Neural cell (in vitro differentiated cells): Measurements from ENCODE around the gene ATP5PD. TPM values are rescaled to one million over a fixed set of nuclear protein-coding genes. Genes with fewer than 3 reads are reported as not detected.

Experiments
- H2AFZ ChIP-seq: fragments of 200-600, 300-800 bp; sonication (generic), shearing (Covaris generic); 2 replicates; pipeline ENCODE4 v1.6.0; 2014; ENCODE audit warnings: low read depth, mild to moderate bottlenecking, antibody characterized with exemption, low read length, moderate library complexity
- H3F3A ChIP-seq: fragments of 200-600 bp; shearing (Covaris generic); 2 replicates; pipeline ENCODE4 v1.6.1; 2016; ENCODE audit warnings: mild to moderate bottlenecking, moderate library complexity, mixed read lengths, antibody characterized with exemption, low read length; ENCODE audit not compliant: insufficient read depth, poor library complexity, severe bottlenecking
- H3K27ac ChIP-seq: fragments of 200-600, 300-800 bp; sonication (generic), shearing (Covaris generic); 2 replicates; pipeline ENCODE4 v1.5.1; 2014; ENCODE audit warnings: mild to moderate bottlenecking, low read length, moderate library complexity
- H3K27me3 ChIP-seq: fragments of 300-800, 200-600 bp; sonication (generic), shearing (Covaris generic); 2 replicates; pipeline ENCODE4 v1.6.0; 2014; ENCODE audit warnings: mild to moderate bottlenecking, low read depth, low read length, moderate library complexity; ENCODE audit not compliant: insufficient read depth
- H3K36me3 ChIP-seq: fragments of 300-800, 200-600 bp; sonication (generic), shearing (Covaris generic); 2 replicates; pipeline ENCODE4 v1.5.1; 2014; ENCODE audit warnings: mild to moderate bottlenecking, antibody characterized with exemption, low read length, moderate library complexity; ENCODE audit not compliant: insufficient read depth
- H3K4me2 ChIP-seq: fragments of 300-800, 200-600 bp; sonication (generic), shearing (Covaris generic); 2 replicates; pipeline ENCODE4 v1.6.0; 2014; ENCODE audit warnings: mild to moderate bottlenecking, low read length
- H3K4me3 ChIP-seq: fragments of 300-800, 200-600 bp; sonication (generic), shearing (Covaris generic); 2 replicates; pipeline ENCODE4 v1.5.1; 2014; ENCODE audit warnings: mild to moderate bottlenecking, low read length, moderate library complexity
- H3K79me2 ChIP-seq: fragments of 200-600 bp; shearing (Covaris generic); replicated peaks from 2 replicates; pipeline ENCODE4 v1.6.0; 2014; ENCODE audit warnings: mild to moderate bottlenecking, low read length, moderate library complexity; ENCODE audit not compliant: insufficient read depth
- H3K9ac ChIP-seq: fragments of 300-800, 200-600 bp; sonication (generic), shearing (Covaris generic); 2 replicates; pipeline ENCODE4 v1.6.1; 2016; ENCODE audit warnings: mild to moderate bottlenecking, low read length, mixed read lengths
- H3K9me2 ChIP-seq: fragments of 200-600 bp; shearing (Covaris generic); 2 replicates; pipeline ENCODE4 v1.6.1; 2016; ENCODE audit warnings: mild to moderate bottlenecking, low read length, mixed read lengths; ENCODE audit not compliant: insufficient read depth
- H3K9me3 ChIP-seq: fragments of 200-600, 300-800 bp; sonication (generic), shearing (Covaris generic); 2 replicates; pipeline ENCODE4 v1.6.1; 2016; ENCODE audit warnings: mild to moderate bottlenecking, mixed run types, low read length, moderate library complexity, mixed read lengths
- H4K20me1 ChIP-seq: fragments of 200-600 bp; shearing (Covaris generic); 2 replicates; pipeline ENCODE4 v1.6.1; 2016; ENCODE audit warnings: mild to moderate bottlenecking, mixed run types; ENCODE audit not compliant: insufficient read depth
- CTCF ChIP-seq: fragments of 450-650 bp; IDR thresholded peaks from 2 replicates; pipeline ENCODE4 v1.5.1; 2014; ENCODE audit warnings: antibody characterized with exemption, mild to moderate bottlenecking, moderate library complexity; ENCODE audit not compliant: poor library complexity, severe bottlenecking
- EP300 ChIP-seq: fragments of 450-650 bp; conservative IDR thresholded peaks from 2 replicates; pipeline ENCODE4 v1.6.1; 2014; ENCODE audit warnings: antibody characterized with exemption, mild to moderate bottlenecking, moderate library complexity; ENCODE audit not compliant: poor library complexity, severe bottlenecking
- EZH2 ChIP-seq: fragments of 200-600, 300-800 bp; shearing (Covaris generic), sonication (generic); IDR thresholded peaks from 2 replicates; pipeline ENCODE4 v1.6.1; 2014; ENCODE audit warnings: antibody characterized with exemption, low read length, borderline replicate concordance, mild to moderate bottlenecking; ENCODE audit not compliant: insufficient read depth, poor library complexity, severe bottlenecking
- MXI1 ChIP-seq: fragments of 450-650 bp; conservative IDR thresholded peaks from 2 replicates; pipeline ENCODE4 v1.6.1; 2014; ENCODE audit warnings: antibody characterized with exemption, mild to moderate bottlenecking; ENCODE audit not compliant: poor library complexity, severe bottlenecking
- POLR2AphosphoS5 ChIP-seq: IDR thresholded peaks from 2 replicates; pipeline ENCODE4 v1.6.1; 2012
- RAD21 ChIP-seq: fragments of 450-650 bp; conservative IDR thresholded peaks from 2 replicates; pipeline ENCODE4 v1.6.1; 2014; ENCODE audit warnings: antibody characterized with exemption, mild to moderate bottlenecking, moderate library complexity
- REST ChIP-seq: IDR thresholded peaks from 2 replicates; pipeline ENCODE4 v1.6.1; 2012; ENCODE audit warnings: borderline replicate concordance
- SMC3 ChIP-seq: fragments of 450-650 bp; conservative IDR thresholded peaks from 2 replicates; pipeline ENCODE4 v1.6.1; 2014; ENCODE audit warnings: antibody characterized with exemption, mild to moderate bottlenecking, moderate library complexity; ENCODE audit not compliant: poor library complexity
- TAF1 ChIP-seq: IDR thresholded peaks from 2 replicates; pipeline ENCODE4 v1.6.1; 2012; ENCODE audit warnings: low read depth
- polyA plus RNA-seq: library from polyadenylated mRNA; depleted of rRNA; stranded (reverse); fragments of >200 nt; gene quantifications from 2 replicates; pipeline ENCODE4 v1.2.3, GENCODE V29; 2014

ATP5PD gene
- polyA plus RNA-seq, 1 donor from 2014 or later = 517 TPM

- H3K4me2 ChIP-seq = peak within 1 kb of the TSS; percentile 94
- H3K79me2 ChIP-seq = peaks cover 6% of the 10 kb centered on the region
- H4K20me1 ChIP-seq = no peaks in the 10 kb centered on the region
- no peaks in the 10 kb centered on the region for H3K9me3 ChIP-seq
- peak within 1 kb of the TSS; percentile 90 for H2AFZ ChIP-seq
- no peaks in the 10 kb centered on the region for H3K27me3 ChIP-seq
- peak; percentile 77 for TF ChIP-seq CTCF
- TF ChIP-seq SMC3 = peak; percentile 67
- peak; percentile 87 for TF ChIP-seq REST
- peak; percentile 83 for TF ChIP-seq POLR2AphosphoS5
- TF ChIP-seq EZH2 = no peak
- peak; percentile 40 for TF ChIP-seq EP300
- TF ChIP-seq TAF1 = peak; percentile 86
- TF ChIP-seq MXI1 = peak; percentile 90
- TF ChIP-seq RAD21 = peak; percentile 58
- peaks cover 4% of the 10 kb centered on the region for H3F3A ChIP-seq
- no peaks in the 10 kb centered on the region for H3K36me3 ChIP-seq
- H3K27ac ChIP-seq = peak within 1 kb of the TSS; percentile 92
- H3K9me2 ChIP-seq = no peaks in the 10 kb centered on the region
- peak within 1 kb of the TSS; percentile 83 for H3K9ac ChIP-seq
- H3K4me3 ChIP-seq = peak within 1 kb of the TSS; percentile 71
Observed at GRCh38 chr17:75012346-75013091, 34.2 kb downstream of the ATP5PD start, which contains the start of gene MRPL58. Gene MRPL58 (plus strand): TSS chr17:75012670. CDS start chr17:75012687, 17 bp downstream.

GRCh38 chr17:75012096-75012345, 34.7 kb downstream of the ATP5PD start:
- H3K9me3 ChIP-seq = no peaks in the 10 kb centered on the region

More at GRCh38 chr17:75012096-75012345, 34.7 kb downstream of the ATP5PD start:
- H3K27me3 ChIP-seq = no peaks in the 10 kb centered on the region
- no peaks in the 10 kb centered on the region for H4K20me1 ChIP-seq
- H2AFZ ChIP-seq = peak overlapping the region; percentile 90
- peaks cover 4% of the 10 kb centered on the region for H3F3A ChIP-seq
- H3K36me3 ChIP-seq = no peaks in the 10 kb centered on the region
- no peaks in the 10 kb centered on the region for H3K9me2 ChIP-seq
- H3K79me2 ChIP-seq = peaks cover 6% of the 10 kb centered on the region
- peak overlapping the region; percentile 71 for H3K4me3 ChIP-seq
- TF ChIP-seq RAD21 = no peak
- TF ChIP-seq MXI1 = no peak
- no peak for TF ChIP-seq POLR2AphosphoS5
- no peak for TF ChIP-seq SMC3
- no peak for TF ChIP-seq CTCF
- peak overlapping the region; percentile 94 for H3K4me2 ChIP-seq
- peak overlapping the region; percentile 92 for H3K27ac ChIP-seq
- peak overlapping the region; percentile 83 for H3K9ac ChIP-seq
